Measurements from ENCODE around the gene CDH4. TPM values are rescaled to one million over a fixed set of nuclear protein-coding genes. Genes with fewer than 3 reads are reported as not detected.

The CDH4 gene
- total and polyA plus RNA-seq, 2 of the 4 experiments (the other 2 are of a cell fraction): 1.6 to 3.5 TPM

GRCh38 chr20:61883857-61884393 is 631.9 kb downstream of the CDH4 start:
- ATAC-seq (ENCODE audit: low read depth): no peak

More at GRCh38 chr20:61883857-61884393, 631.9 kb downstream of the CDH4 start:
- H2AFZ ChIP-seq (replicated peaks; ENCODE audit: low read length, poor library complexity): no peak overlapping the region
- H4K5ac ChIP-seq (ENCODE audit: low read depth, low read length): no peak overlapping the region
- H2AK9ac ChIP-seq (replicated peaks; ENCODE audit: low read depth, low read length, poor library complexity): no peak overlapping the region
- no peak overlapping the region for H4K91ac ChIP-seq (ENCODE audit: insufficient read depth, low read depth, low read length)
- no peaks in the 10 kb centered on the region for H4K20me1 ChIP-seq (ENCODE audit: insufficient read depth, low read length)
- no peak overlapping the region for H2BK20ac ChIP-seq (ENCODE audit: low read depth, low read length)
- H3K27me3 ChIP-seq (ENCODE audit: control insufficient read depth, insufficient read depth, low read length): peaks cover 4% of the 10 kb centered on the region; the same call in 1 of the 2 replicates
- H3K36me3 ChIP-seq (ENCODE audit: control insufficient read depth, insufficient read depth, low read length): no peaks in the 10 kb centered on the region
- no peak overlapping the region for H2BK120ac ChIP-seq (ENCODE audit: low read depth, low read length)
- WGBS, 2 experiments (ENCODE audit: extremely low coverage in 2 of 2, insufficient read length in 1 of 2): 71% methylated on average over 4 of the region's 14 CpGs; no CpG with 5 or more reads in 1 of the 2 experiments
- ChIA-PET POLR2A (ENCODE audit: unreplicated experiment) (no interaction called here), CTCF (no interaction called here)
- H3K56ac ChIP-seq (ENCODE audit: extremely low read depth, insufficient read depth, low read length): no peak overlapping the region
- dilution Hi-C loops (cut with HindIII; ENCODE audit: low sequenced_read_pairs, unreplicated experiment) (no loop called here), in situ Hi-C loops (cut with MboI; ENCODE audit: low sequenced_read_pairs) (loop anchor here (25.0 kb wide), 2 partner anchors 622 to 1822 kb away; partner anchors contain the start of gene CDH4), intact Hi-C loops (cut with micrococcal nuclease) (no loop called here)
- no peak overlapping the region for H3K4me3 ChIP-seq (ENCODE audit: insufficient read depth, low read depth, low read length)
- no peak overlapping the region for H2AK5ac ChIP-seq (ENCODE audit: low read depth, low read length)
- no peaks in the 10 kb centered on the region for H3K4me1 ChIP-seq (ENCODE audit: control insufficient read depth, insufficient read depth, low read length)
- TF ChIP-seq RFX5 (IDR thresholded peaks at IDR 0.05; ENCODE audit: low read depth, low read length) (no peak), MAZ (IDR thresholded peaks at IDR 0.05; ENCODE audit: borderline replicate concordance, low read depth, low read length) (no peak), MXI1 (IDR thresholded peaks at IDR 0.05; ENCODE audit: borderline replicate concordance, low read depth, low read length) (no peak), ELK1 (IDR thresholded peaks at IDR 0.05; ENCODE audit: borderline replicate concordance, low read depth, low read length) (no peak)
- no TSS peak for BruUV-seq (replicated peaks)
- H3K4ac ChIP-seq (ENCODE audit: low read depth, low read length): no peak overlapping the region
- H4K8ac ChIP-seq (ENCODE audit: low read depth in 2 of 2, low read length in 2 of 2): no peak overlapping the region
- H3K79me1 ChIP-seq (ENCODE audit: low read depth in 1 of 2, low read length in 2 of 2): no peaks in the 10 kb centered on the region
- H3K27ac ChIP-seq (ENCODE audit: insufficient read depth, low read length): no peak overlapping the region
- no peak overlapping the region for H3K23ac ChIP-seq (ENCODE audit: low read depth, low read length)
- H3K4me2 ChIP-seq (ENCODE audit: low read depth, low read length): no peak overlapping the region
- no peaks in the 10 kb centered on the region for H3K9me1 ChIP-seq (ENCODE audit: insufficient read depth, low read length)
- no peak overlapping the region for H3K18ac ChIP-seq (ENCODE audit: low read depth, low read length)
- H3K9me3 ChIP-seq (ENCODE audit: control insufficient read depth, insufficient read depth, low read length): no peaks in the 10 kb centered on the region
- H2BK15ac ChIP-seq (ENCODE audit: low read depth, low read length): no peak overlapping the region
- H3K14ac ChIP-seq (replicated peaks; ENCODE audit: low read depth, low read length): no peak overlapping the region
- no peak for DNase-seq
- no peak overlapping the region for H3K9ac ChIP-seq (ENCODE audit: low read depth, low read length)
- H2BK5ac ChIP-seq (ENCODE audit: low read depth, low read length, poor library complexity, severe bottlenecking): no peak overlapping the region

Data from IMR-90 (cell line).